Motor neuron (in vitro differentiated cells): ENCODE measurements around the gene NR1H4. TPM values are rescaled to one million over a fixed set of nuclear protein-coding genes. Genes with fewer than 3 reads are reported as not detected.
"Not testable (repeated sequence)": the region's sequence is repeated elsewhere in the genome, so short reads cannot be mapped to it uniquely, and the experiment has no call there.

Source experiments
- ATAC-seq, 8 experiments: fragments of 200-7000 bp; cut with Tn5 transposase; replicated peaks in 6 of 8; 2 replicates each; pipeline ENCODE4 v1.8.0; 2021; ENCODE audit warnings: mild to moderate bottlenecking in 8 of 8, moderate library complexity in 8 of 8
- H3K27ac ChIP-seq, 2 donors: fragments of 250-450 bp; sonication (Bioruptor Pico); 2 replicates each; pipeline ENCODE4 v1.9.0; 2021; ENCODE audit warnings: antibody characterized with exemption in 2 of 2, mild to moderate bottlenecking in 2 of 2, moderate library complexity in 1 of 2
- H3K4me1 ChIP-seq, 2 donors: fragments of 250-450 bp; sonication (Bioruptor Pico); replicated peaks in 1 of 2; 2 replicates each; pipeline ENCODE4 v1.6.1; 2021; ENCODE audit warnings: antibody characterized with exemption in 2 of 2, mild to moderate bottlenecking in 2 of 2, moderate library complexity in 1 of 2
- H3K4me3 ChIP-seq, 5 donors: fragments of 250-450 bp; sonication (Bioruptor Pico); 2 replicates each; pipeline ENCODE4 v1.9.0; 2021; ENCODE audit warnings: antibody characterized with exemption in 5 of 5, mild to moderate bottlenecking in 5 of 5, moderate library complexity in 4 of 5
- WGBS, 10 experiments: fragments of 450-650 bp; shearing (Covaris generic); methylation state at CpG; one replicate each; pipeline ENCODE4 v1.0.0; 2022; 5-methylcytosine and 5-hydroxymethylcytosine counted together
- in situ Hi-C, 9 experiments: fragments of 400-800 bp; cut with MboI; loops; one replicate each; pipeline ENCODE4 v1.15.0; 2021; ENCODE audit warnings: low sequenced_read_pairs in 9 of 9, low pct_unique_long_range_greater_than_20kb in 2 of 9; ENCODE audit not compliant: unreplicated experiment in 9 of 9
- total RNA-seq, 8 experiments: library from RNA; unstranded; fragments of 300-600 nt; gene quantifications; 2 replicates each; pipeline versions ENCODE4 v1.2.3 to v1.2.4, GENCODE V29; 2022

Gene NR1H4
- total RNA-seq = 1 to 10 TPM in 1 of 8 experiments, under 1 TPM in 2, not detected in 5; 0.05 to 6.1 (median 1.00) TPM

DNA sequence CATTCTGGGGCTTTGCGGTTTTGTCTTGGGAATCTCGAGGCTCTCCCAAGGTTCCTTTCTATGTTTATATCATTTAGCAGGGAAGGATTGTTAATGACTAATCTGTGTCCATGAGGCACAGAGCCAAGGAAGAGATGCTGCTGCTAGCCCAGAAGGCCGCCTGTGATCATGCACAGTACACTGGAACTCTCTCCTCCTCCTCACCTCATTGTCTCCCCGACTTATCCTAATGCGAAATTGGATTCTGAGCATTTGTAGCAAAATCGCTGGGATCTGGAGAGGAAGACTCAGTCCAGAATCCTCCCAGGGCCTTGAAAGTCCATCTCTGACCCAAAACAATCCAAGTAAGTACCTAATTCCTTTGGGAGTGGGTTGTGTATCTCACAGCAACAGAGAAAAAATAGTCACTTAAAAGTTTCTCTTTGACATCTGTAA is at the start of gene NR1H4:
Gene NR1H4 (plus strand): TSS at position 151 of the 435 bp plus-strand sequence. CDS start 19,458 bp downstream, outside the sequence.
- no peaks in the 10 kb centered on the region for H3K4me1 ChIP-seq
- H3K4me3 ChIP-seq = no peak within 1 kb of the TSS
- in situ Hi-C loops = no loop called here
- ATAC-seq = no peak
- WGBS, 10 experiments = 34 to 88% (median 66%) methylated on average over 1 to 5 of the region's 6 CpGs; no CpG with 5 or more reads in 2 of the 10 experiments
- H3K27ac ChIP-seq = no peak within 1 kb of the TSS

DNA sequence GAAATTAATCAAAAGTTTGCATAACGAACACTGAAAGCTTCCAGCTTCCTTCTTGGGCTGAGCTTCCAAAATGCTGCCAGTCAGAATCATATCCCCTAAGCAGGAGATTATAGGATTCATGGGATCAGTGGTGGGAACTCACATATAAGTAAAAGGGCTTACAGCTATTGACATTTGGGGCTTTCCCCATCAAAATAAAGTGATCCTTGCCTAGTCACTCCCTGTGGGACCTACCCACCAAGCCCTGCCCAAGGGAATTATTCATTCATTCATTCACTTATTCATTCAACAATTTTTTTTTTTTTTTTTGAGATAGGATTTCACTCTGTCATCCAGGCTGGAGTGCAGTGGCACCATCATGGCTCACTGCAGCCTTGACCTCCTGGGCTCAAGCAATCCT is 47.5 kb upstream of the NR1H4 start:
- 0 to 29% (median 14%) methylated on average over 1 of the region's 1 CpG; no CpG with 5 or more reads in 3 of the 10 experiments for WGBS, 10 experiments
- peak in 3 of 8 experiments; percentile 58 to 92 (median 71) for ATAC-seq
- Histone ChIP-seq H3K4me3 (no peak overlapping the region), H3K27ac (no peak overlapping the region), H3K4me1 (no peaks in the 10 kb centered on the region)
- in situ Hi-C loops = no loop called here

GRCh38 chr12:100427078-100427477 is 46.6 kb upstream of the NR1H4 start:
- H3K4me3 ChIP-seq = no peak overlapping the region
- 0 to 83% (median 60%) methylated on average over 1 to 2 of the region's 3 CpGs; no CpG with 5 or more reads in 5 of the 10 experiments for WGBS, 10 experiments
- peak in 5 of 8 experiments; percentile 30 to 98 (median 91) for ATAC-seq
- no peak overlapping the region for H3K27ac ChIP-seq
- in situ Hi-C loops = no loop called here
- no peaks in the 10 kb centered on the region for H3K4me1 ChIP-seq

- ATAC-seq, H3K4me3 ChIP-seq, in situ Hi-C loops, H3K27ac ChIP-seq, H3K4me1 ChIP-seq: not testable (repeated sequence)
- no CpG with 5 or more reads among the region's 32 CpGs for WGBS, 10 experiments
Measured at GRCh38 chr12:100430251-100430650, 43.4 kb upstream of the NR1H4 start.

GRCh38 chr12:100433701-100434100 is 40.0 kb upstream of the NR1H4 start:
- in situ Hi-C loops = no loop called here
- WGBS, 10 experiments = 6 to 66% (median 41%) methylated on average over 1 to 2 of the region's 2 CpGs
- ATAC-seq = no peak
- Histone ChIP-seq H3K27ac (no peak overlapping the region), H3K4me1 (no peaks in the 10 kb centered on the region), H3K4me3 (no peak overlapping the region)

- ATAC-seq = no peak
- Histone ChIP-seq H3K4me1 (no peaks in the 10 kb centered on the region), H3K4me3 (no peak overlapping the region), H3K27ac (no peak overlapping the region)
- in situ Hi-C loops = no loop called here
Measured at GRCh38 chr12:100434177-100434576, 39.5 kb upstream of the NR1H4 start.

DNA sequence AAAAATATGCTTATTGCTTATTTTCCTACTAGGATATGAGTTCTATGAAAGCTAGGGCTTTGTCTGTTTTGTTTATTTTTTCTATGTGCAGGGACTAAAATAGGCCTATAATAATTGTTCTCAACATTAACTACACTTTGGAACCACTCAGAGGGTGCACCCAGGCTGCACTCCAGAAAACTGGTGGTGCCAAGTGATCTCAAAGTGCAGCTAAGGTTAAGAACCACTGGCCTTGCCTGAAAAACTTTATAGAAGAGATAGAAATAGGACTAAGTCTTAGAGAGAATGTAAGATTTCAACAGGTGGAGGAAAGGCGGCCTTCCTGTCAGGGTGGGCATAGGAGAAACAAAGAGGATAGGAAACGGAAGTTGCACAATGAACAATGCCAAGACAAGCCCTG is 37.7 kb upstream of the NR1H4 start:
- H3K27ac ChIP-seq = no peak overlapping the region
- no peak for ATAC-seq
- in situ Hi-C loops = no loop called here
- no peaks in the 10 kb centered on the region for H3K4me1 ChIP-seq
- 28 to 90% (median 64%) methylated on average over 2 of the region's 2 CpGs; no CpG with 5 or more reads in 1 of the 10 experiments for WGBS, 10 experiments
- H3K4me3 ChIP-seq = no peak overlapping the region

- no peaks in the 10 kb centered on the region for H3K4me1 ChIP-seq
- no peak for ATAC-seq
- no peak overlapping the region for H3K4me3 ChIP-seq
- in situ Hi-C loops = no loop called here
- no peak overlapping the region for H3K27ac ChIP-seq
- 11 to 84% (median 62%) methylated on average over 1 to 6 of the region's 6 CpGs for WGBS, 10 experiments
Measured at GRCh38 chr12:100437038-100437841, 36.4 kb upstream of the NR1H4 start.

DNA sequence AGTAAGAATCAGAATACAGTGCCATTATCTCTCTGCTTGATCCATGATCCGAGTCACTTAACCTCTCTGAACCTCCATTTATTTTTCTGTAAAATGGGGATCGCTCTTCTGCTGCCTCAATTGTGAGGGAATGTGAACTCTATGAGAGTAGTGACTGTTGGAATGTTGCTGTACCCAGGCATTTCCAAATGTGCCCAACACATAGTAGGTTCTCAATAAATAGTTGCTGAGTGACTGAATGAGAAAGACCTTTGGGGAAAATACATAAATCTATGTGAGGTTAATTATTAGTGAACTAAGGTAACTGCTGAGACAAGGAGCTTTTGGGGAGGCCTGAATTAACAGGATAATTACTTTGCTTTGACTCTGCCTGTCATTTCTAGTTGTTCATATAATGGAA is 33.9 kb upstream of the NR1H4 start:
- WGBS, 10 experiments = 33 to 100% (median 79%) methylated on average over 1 to 2 of the region's 2 CpGs; no CpG with 5 or more reads in 2 of the 10 experiments
- Histone ChIP-seq H3K4me1 (no peaks in the 10 kb centered on the region), H3K4me3 (no peak overlapping the region), H3K27ac (no peak overlapping the region)
- in situ Hi-C loops = no loop called here
- ATAC-seq = no peak

- WGBS, 10 experiments = 8 to 100% (median 89%) methylated on average over 1 of the region's 1 CpG; no CpG with 5 or more reads in 1 of the 10 experiments
- ATAC-seq = no peak
- no peak overlapping the region for H3K27ac ChIP-seq
- peaks cover 0 to 5% of the 10 kb centered on the region in 2 donors for H3K4me1 ChIP-seq
- in situ Hi-C loops = no loop called here
- H3K4me3 ChIP-seq = no peak overlapping the region
Measured at GRCh38 chr12:100442403-100442802, 31.3 kb upstream of the NR1H4 start.

DNA sequence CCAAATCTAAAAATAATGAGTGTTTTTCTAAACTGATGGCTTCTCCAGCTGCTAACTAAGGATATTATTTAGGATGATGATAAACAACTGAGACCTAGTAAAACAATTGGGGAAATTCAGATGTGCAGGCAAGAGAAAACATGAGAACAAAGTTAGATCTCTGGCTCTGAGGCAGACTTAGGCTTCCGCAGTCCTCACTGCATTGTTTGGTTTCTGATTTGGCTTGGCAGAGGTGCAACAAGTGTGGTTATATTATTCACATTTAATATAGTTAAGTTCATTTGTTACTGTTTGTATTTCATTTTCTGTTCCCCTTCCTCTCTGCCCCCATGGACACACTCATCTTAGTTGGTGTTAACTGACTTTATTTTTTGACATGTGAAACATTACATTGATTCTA is 30.2 kb upstream of the NR1H4 start:
- H3K4me1 ChIP-seq = peaks cover 0 to 5% of the 10 kb centered on the region in 2 donors
- H3K27ac ChIP-seq = no peak overlapping the region
- WGBS, 10 experiments = 29 to 100% (median 80%) methylated on average over 1 of the region's 1 CpG; no CpG with 5 or more reads in 4 of the 10 experiments
- in situ Hi-C loops = no loop called here
- no peak for ATAC-seq
- no peak overlapping the region for H3K4me3 ChIP-seq

DNA sequence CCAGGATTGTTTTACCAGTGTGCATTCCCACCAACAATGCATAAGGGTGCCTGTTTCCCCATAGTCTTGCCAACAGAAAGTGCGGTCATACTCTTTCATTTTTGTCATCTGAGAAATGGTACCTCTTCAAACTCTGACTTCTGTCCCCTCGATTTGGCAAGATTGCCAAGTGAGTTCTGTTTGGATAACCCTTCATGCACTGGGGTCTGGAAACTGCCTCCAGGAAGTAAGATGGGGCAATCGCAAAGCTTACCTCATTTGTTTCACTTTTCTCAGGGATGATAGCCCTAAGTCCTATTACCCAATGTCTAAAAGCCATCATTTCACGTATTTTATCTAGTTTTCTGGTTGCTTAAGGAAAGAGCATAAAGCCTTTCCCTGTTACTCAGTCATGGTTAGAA is 28.6 kb upstream of the NR1H4 start:
- no peak for ATAC-seq
- Histone ChIP-seq H3K27ac (no peak overlapping the region), H3K4me1 (peaks cover 0 to 5% of the 10 kb centered on the region in 2 donors), H3K4me3 (no peak overlapping the region)
- in situ Hi-C loops = no loop called here
- WGBS, 10 experiments = 15 to 100% (median 67%) methylated on average over 1 to 4 of the region's 4 CpGs; no CpG with 5 or more reads in 1 of the 10 experiments

DNA sequence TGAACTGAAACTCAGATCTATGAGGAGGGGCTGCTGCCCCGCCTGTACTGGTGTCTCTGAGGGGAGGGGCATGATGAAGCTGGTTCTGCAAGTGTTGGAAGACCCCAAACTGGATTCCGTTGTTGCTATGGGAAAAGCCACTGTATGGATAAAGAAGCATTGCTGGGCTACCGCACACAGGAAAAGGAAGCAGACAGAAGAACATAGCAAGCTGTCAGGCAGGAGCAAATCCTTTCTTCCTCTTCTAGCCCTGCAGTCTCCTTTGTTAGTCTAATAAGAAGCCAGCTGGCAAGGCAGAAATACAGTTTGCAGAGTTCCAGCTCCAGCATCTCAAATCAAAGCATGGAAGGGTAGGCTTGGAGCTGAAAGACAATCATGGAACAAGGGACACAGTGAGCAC is 26.3 kb upstream of the NR1H4 start:
- 0 to 38% (median 13%) methylated on average over 1 to 3 of the region's 3 CpGs; no CpG with 5 or more reads in 2 of the 10 experiments for WGBS, 10 experiments
- no peak overlapping the region for H3K4me3 ChIP-seq
- ATAC-seq = peak in 5 of 8 experiments; percentile 57 to 89 (median 65)
- peaks cover 0 to 5% of the 10 kb centered on the region in 2 donors for H3K4me1 ChIP-seq
- no peak overlapping the region for H3K27ac ChIP-seq
- in situ Hi-C loops = no loop called here
